ENCODE results near the gene CD200.
"Not testable (repeated sequence)": the region's sequence is repeated elsewhere in the genome, so short reads cannot be mapped to it uniquely, and the experiment has no call there.

DNA sequence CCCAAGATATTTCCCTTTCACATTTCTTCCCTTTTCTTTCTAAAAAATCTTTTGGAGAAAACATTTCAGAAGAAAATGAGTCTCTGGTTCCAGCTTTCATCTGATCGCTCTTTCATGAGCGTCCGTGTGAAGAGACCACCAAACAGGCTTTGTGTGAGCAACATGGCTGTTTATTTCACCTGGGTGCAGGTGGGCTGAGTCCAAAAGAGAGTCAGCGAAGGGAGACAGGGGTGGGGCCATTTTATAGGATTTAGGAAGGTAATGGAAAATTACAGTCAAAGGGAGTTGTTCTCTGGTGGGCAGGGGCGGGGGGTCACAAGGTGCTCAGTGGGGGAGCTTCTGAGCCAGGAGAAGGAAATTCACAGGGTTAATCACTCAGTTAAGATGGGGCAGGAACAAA, 67.4 kb downstream of the CD200 start:
- not testable (repeated sequence) for TF ChIP-seq EZH2phosphoT487 (IDR thresholded peaks at IDR 0.05; ENCODE audit: insufficient read depth, low read depth); EZH2 (IDR thresholded peaks at IDR 0.05; ENCODE audit: insufficient read depth, poor library complexity, severe bottlenecking)

Measured in GM23248 (cell line).